Measurements from ENCODE around the gene NKX6-2. TPM values are rescaled to one million over a fixed set of nuclear protein-coding genes. Genes with fewer than 3 reads are reported as not detected.
"Not testable (repeated sequence)": the region's sequence is repeated elsewhere in the genome, so short reads cannot be mapped to it uniquely, and the experiment has no call there.

NKX6-2 gene
- total and polyA plus RNA-seq, 2 experiments from 2014 or later = 0.03 to 5.0 TPM

GRCh38 chr10:132793871-132794849 is 8.2 kb upstream of the NKX6-2 start:
- Histone ChIP-seq H3K27ac (no peak overlapping the region), H3K4me1 (ENCODE audit: insufficient read depth) (no peaks in the 10 kb centered on the region), H3K4me3 (no peak overlapping the region), H3K36me3 (replicated peaks; ENCODE audit: insufficient read depth, low read depth) (no peaks in the 10 kb centered on the region), H2AFZ (no peak overlapping the region), H3K4me2 (no peak overlapping the region), H3K27me3 (peaks cover 32% of the 10 kb centered on the region), H4K20me1 (ENCODE audit: insufficient read depth, poor library complexity, severe bottlenecking) (no peaks in the 10 kb centered on the region), H3K9me3 (ENCODE audit: low read depth) (no peaks in the 10 kb centered on the region), H3K79me2 (no peaks in the 10 kb centered on the region), H3K9me2 (replicated peaks; ENCODE audit: insufficient read depth) (no peaks in the 10 kb centered on the region)
- WGBS (ENCODE audit: low lambda C conversion rate, missing lambda C conversion rate) = 82% methylated on average over 45 of the region's 57 CpGs
- no peak for DNase-seq (ENCODE audit: low spot score)
- no peak for TF ChIP-seq EZH2 (IDR thresholded peaks at IDR 0.05; ENCODE audit: borderline replicate concordance)
- TF ChIP-seq EZH2phosphoT487 (IDR thresholded peaks at IDR 0.05; ENCODE audit: low read depth, severe bottlenecking, unreplicated experiment) = no peak

GRCh38 chr10:132793213-132793612 is 7.3 kb upstream of the NKX6-2 start:
- Histone ChIP-seq H4K20me1 (ENCODE audit: insufficient read depth, poor library complexity, severe bottlenecking) (no peaks in the 10 kb centered on the region), H3K4me1 (ENCODE audit: insufficient read depth) (peaks cover 5% of the 10 kb centered on the region), H3K4me3 (no peak overlapping the region), H3K27ac (no peak overlapping the region), H3K9me2 (replicated peaks; ENCODE audit: insufficient read depth) (no peaks in the 10 kb centered on the region), H2AFZ (no peak overlapping the region), H3K79me2 (no peaks in the 10 kb centered on the region), H3K27me3 (peaks cover 42% of the 10 kb centered on the region), H3K36me3 (replicated peaks; ENCODE audit: insufficient read depth, low read depth) (no peaks in the 10 kb centered on the region), H3K9me3 (ENCODE audit: low read depth) (no peaks in the 10 kb centered on the region), H3K4me2 (no peak overlapping the region)
- 85% methylated on average over 9 of the region's 9 CpGs for WGBS (ENCODE audit: low lambda C conversion rate, missing lambda C conversion rate)
- TF ChIP-seq CTCF (IDR thresholded peaks at IDR 0.05; ENCODE audit: poor library complexity) (no peak), EZH2 (IDR thresholded peaks at IDR 0.05; ENCODE audit: borderline replicate concordance) (no peak), EZH2phosphoT487 (IDR thresholded peaks at IDR 0.05; ENCODE audit: low read depth, severe bottlenecking, unreplicated experiment) (no peak)
- DNase-seq (ENCODE audit: low spot score) = no peak

GRCh38 chr10:132792796-132793195 is 6.8 kb upstream of the NKX6-2 start:
- no peak overlapping the region for H3K4me2 ChIP-seq
- no peaks in the 10 kb centered on the region for H3K36me3 ChIP-seq (replicated peaks; ENCODE audit: insufficient read depth, low read depth)
- H3K79me2 ChIP-seq = no peaks in the 10 kb centered on the region
- H3K4me1 ChIP-seq (ENCODE audit: insufficient read depth) = peaks cover 9% of the 10 kb centered on the region
- H3K27me3 ChIP-seq = peaks cover 46% of the 10 kb centered on the region
- DNase-seq (ENCODE audit: low spot score) = no peak
- 94% methylated on average over 17 of the region's 17 CpGs for WGBS (ENCODE audit: low lambda C conversion rate, missing lambda C conversion rate)
- no peaks in the 10 kb centered on the region for H3K9me2 ChIP-seq (replicated peaks; ENCODE audit: insufficient read depth)
- no peak overlapping the region for H3K27ac ChIP-seq
- TF ChIP-seq CTCF (IDR thresholded peaks at IDR 0.05; ENCODE audit: poor library complexity) = no peak
- no peak for TF ChIP-seq EZH2phosphoT487 (IDR thresholded peaks at IDR 0.05; ENCODE audit: low read depth, severe bottlenecking, unreplicated experiment)
- no peak for TF ChIP-seq EZH2 (IDR thresholded peaks at IDR 0.05; ENCODE audit: borderline replicate concordance)
- H2AFZ ChIP-seq = no peak overlapping the region
- no peaks in the 10 kb centered on the region for H3K9me3 ChIP-seq (ENCODE audit: low read depth)
- no peaks in the 10 kb centered on the region for H4K20me1 ChIP-seq (ENCODE audit: insufficient read depth, poor library complexity, severe bottlenecking)
- H3K4me3 ChIP-seq = no peak overlapping the region

- not testable (repeated sequence) for H3K9me3 ChIP-seq (ENCODE audit: low read depth); H2AFZ ChIP-seq; H3K9me2 ChIP-seq (replicated peaks; ENCODE audit: insufficient read depth); DNase-seq (ENCODE audit: low spot score); H3K36me3 ChIP-seq (replicated peaks; ENCODE audit: insufficient read depth, low read depth); H3K4me2 ChIP-seq; H3K79me2 ChIP-seq; H3K4me3 ChIP-seq; H3K27ac ChIP-seq; H4K20me1 ChIP-seq (ENCODE audit: insufficient read depth, poor library complexity, severe bottlenecking)
- 100% methylated on average over 3 of the region's 33 CpGs for WGBS (ENCODE audit: low lambda C conversion rate, missing lambda C conversion rate)
- H3K27me3 ChIP-seq = peaks cover 51% of the 10 kb centered on the region
- H3K4me1 ChIP-seq (ENCODE audit: insufficient read depth) = peaks cover 15% of the 10 kb centered on the region
Observed at GRCh38 chr10:132792099-132792498, 6.2 kb upstream of the NKX6-2 start.
